ENCODE measurements around the gene ENDOU. TPM values are rescaled to one million over a fixed set of nuclear protein-coding genes. Genes with fewer than 3 reads are reported as not detected.

ENDOU gene
- total and polyA plus RNA-seq, 2 experiments from 2014 or later = 0.24 to 1.3 TPM

GRCh38 chr12:47747596-47748506 lies 22.6 kb upstream of the ENDOU start:
- Histone ChIP-seq H3K9me3 (ENCODE audit: low read depth) (no peaks in the 10 kb centered on the region), H3K27me3 (no peaks in the 10 kb centered on the region), H3K36me3 (no peaks in the 10 kb centered on the region), H3K4me1 (ENCODE audit: low read depth) (no peaks in the 10 kb centered on the region), H3K27ac (no peak overlapping the region), H3K4me3 (no peak overlapping the region)
- TF ChIP-seq CTCF (IDR thresholded peaks at IDR 0.05; ENCODE audit: low read depth, low read length) = no peak
- DNase-seq (ENCODE audit: low read depth in 1 of 2, low spot score in 1 of 2) = no peak

GRCh38 chr12:47747126-47747525 lies 21.8 kb upstream of the ENDOU start:
- Histone ChIP-seq H3K4me3 (no peak overlapping the region), H3K27ac (no peak overlapping the region), H3K36me3 (no peaks in the 10 kb centered on the region), H3K9me3 (ENCODE audit: low read depth) (no peaks in the 10 kb centered on the region), H3K4me1 (ENCODE audit: low read depth) (no peaks in the 10 kb centered on the region), H3K27me3 (no peaks in the 10 kb centered on the region)
- no peak for DNase-seq (ENCODE audit: low read depth in 1 of 2, low spot score in 1 of 2)
- TF ChIP-seq CTCF (IDR thresholded peaks at IDR 0.05; ENCODE audit: low read depth, low read length) = no peak

GRCh38 chr12:47746523-47746922 lies 21.2 kb upstream of the ENDOU start:
- H3K36me3 ChIP-seq = no peaks in the 10 kb centered on the region
- peaks cover 1% of the 10 kb centered on the region for H3K4me1 ChIP-seq (ENCODE audit: low read depth)
- no peak for DNase-seq (ENCODE audit: low read depth in 1 of 2, low spot score in 1 of 2)
- no peak overlapping the region for H3K27ac ChIP-seq
- no peak overlapping the region for H3K4me3 ChIP-seq
- no peaks in the 10 kb centered on the region for H3K9me3 ChIP-seq (ENCODE audit: low read depth)
- TF ChIP-seq CTCF (IDR thresholded peaks at IDR 0.05; ENCODE audit: low read depth, low read length) = no peak
- H3K27me3 ChIP-seq = no peaks in the 10 kb centered on the region

GRCh38 chr12:47746073-47746472 lies 20.8 kb upstream of the ENDOU start:
- no peak for DNase-seq (ENCODE audit: low read depth in 1 of 2, low spot score in 1 of 2)
- H3K27me3 ChIP-seq = no peaks in the 10 kb centered on the region
- no peak overlapping the region for H3K27ac ChIP-seq
- no peaks in the 10 kb centered on the region for H3K36me3 ChIP-seq
- H3K9me3 ChIP-seq (ENCODE audit: low read depth) = no peaks in the 10 kb centered on the region
- peaks cover 5% of the 10 kb centered on the region for H3K4me1 ChIP-seq (ENCODE audit: low read depth)
- no peak overlapping the region for H3K4me3 ChIP-seq
- no peak for TF ChIP-seq CTCF (IDR thresholded peaks at IDR 0.05; ENCODE audit: low read depth, low read length)

- H3K9me3 ChIP-seq (ENCODE audit: low read depth) = no peaks in the 10 kb centered on the region
- H3K36me3 ChIP-seq = no peaks in the 10 kb centered on the region
- no peaks in the 10 kb centered on the region for H3K27me3 ChIP-seq
- TF ChIP-seq CTCF (IDR thresholded peaks at IDR 0.05; ENCODE audit: low read depth, low read length) = no peak
- H3K4me1 ChIP-seq (ENCODE audit: low read depth) = peaks cover 10% of the 10 kb centered on the region
- no peak overlapping the region for H3K4me3 ChIP-seq
- H3K27ac ChIP-seq = no peak overlapping the region
- no peak for DNase-seq (ENCODE audit: low read depth in 1 of 2, low spot score in 1 of 2)
Observed at GRCh38 chr12:47745485-47746041, 20.3 kb upstream of the ENDOU start.
